ENCODE results near the gene NR1I3.

Gene NR1I3

GRCh38 chr1:161199506-161200139 is 38.4 kb downstream of the NR1I3 start:
- intact Hi-C loops (cut with DNase I; ENCODE audit: low total_unique reads): no loop called here
- TF ChIP-seq, protein P1, sequence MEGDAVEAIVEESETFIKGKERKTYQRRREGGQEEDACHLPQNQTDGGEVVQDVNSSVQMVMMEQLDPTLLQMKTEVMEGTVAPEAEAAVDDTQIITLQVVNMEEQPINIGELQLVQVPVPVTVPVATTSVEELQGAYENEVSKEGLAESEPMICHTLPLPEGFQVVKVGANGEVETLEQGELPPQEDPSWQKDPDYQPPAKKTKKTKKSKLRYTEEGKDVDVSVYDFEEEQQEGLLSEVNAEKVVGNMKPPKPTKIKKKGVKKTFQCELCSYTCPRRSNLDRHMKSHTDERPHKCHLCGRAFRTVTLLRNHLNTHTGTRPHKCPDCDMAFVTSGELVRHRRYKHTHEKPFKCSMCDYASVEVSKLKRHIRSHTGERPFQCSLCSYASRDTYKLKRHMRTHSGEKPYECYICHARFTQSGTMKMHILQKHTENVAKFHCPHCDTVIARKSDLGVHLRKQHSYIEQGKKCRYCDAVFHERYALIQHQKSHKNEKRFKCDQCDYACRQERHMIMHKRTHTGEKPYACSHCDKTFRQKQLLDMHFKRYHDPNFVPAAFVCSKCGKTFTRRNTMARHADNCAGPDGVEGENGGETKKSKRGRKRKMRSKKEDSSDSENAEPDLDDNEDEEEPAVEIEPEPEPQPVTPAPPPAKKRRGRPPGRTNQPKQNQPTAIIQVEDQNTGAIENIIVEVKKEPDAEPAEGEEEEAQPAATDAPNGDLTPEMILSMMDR (IDR thresholded peaks at IDR 0.05): no peak
- peaks cover 0 to 24% of the 10 kb centered on the region in 2 donors for H3K27me3 ChIP-seq
- DNase-seq: no peak
- peaks cover 0 to 3% (median 0%) of the 10 kb centered on the region in 3 donors for H3K36me3 ChIP-seq
- peak overlapping the region; percentile 87 to 93 for H3K27ac ChIP-seq
- H3K9me3 ChIP-seq: no peaks in the 10 kb centered on the region
- peaks cover 7 to 60% (median 47%) of the 10 kb centered on the region in 4 donors for H3K4me1 ChIP-seq
- no peak overlapping the region for H3K4me3 ChIP-seq

GRCh38 chr1:161198897-161199431 is 39.0 kb downstream of the NR1I3 start, which contains the start of gene ADAMTS4:
ADAMTS4 (minus strand) TSS chr1:161199054; CDS start chr1:161198627, 427 bp downstream.
- H3K36me3 ChIP-seq: no peaks in the 10 kb centered on the region
- intact Hi-C loops (cut with DNase I; ENCODE audit: low total_unique reads): no loop called here
- peak within 1 kb of the TSS; percentile 87 to 93 for H3K27ac ChIP-seq
- no peaks in the 10 kb centered on the region for H3K9me3 ChIP-seq
- H3K4me1 ChIP-seq: peaks cover 7 to 60% (median 47%) of the 10 kb centered on the region in 4 donors
- peaks cover 0 to 24% of the 10 kb centered on the region in 2 donors for H3K27me3 ChIP-seq
- TF ChIP-seq, protein P1 (IDR thresholded peaks at IDR 0.05): no peak
- DNase-seq: peak; percentile 56 to 62
- H3K4me3 ChIP-seq: peak within 1 kb of the TSS; percentile 32 to 46

GRCh38 chr1:161198194-161198896 is 39.7 kb downstream of the NR1I3 start:
- Histone ChIP-seq H3K36me3 (no peaks in the 10 kb centered on the region), H3K27ac (peak overlapping the region; percentile 87 to 93), H3K4me3 (peak overlapping the region; percentile 32 to 46), H3K4me1 (peaks cover 7 to 55% (median 42%) of the 10 kb centered on the region in 4 donors), H3K9me3 (no peaks in the 10 kb centered on the region), H3K27me3 (peaks cover 0 to 24% of the 10 kb centered on the region in 2 donors)
- intact Hi-C loops (cut with DNase I; ENCODE audit: low total_unique reads): no loop called here
- TF ChIP-seq, protein P1 (IDR thresholded peaks at IDR 0.05): no peak
- DNase-seq: peak in 1 of 2 donors; percentile 75

DNA sequence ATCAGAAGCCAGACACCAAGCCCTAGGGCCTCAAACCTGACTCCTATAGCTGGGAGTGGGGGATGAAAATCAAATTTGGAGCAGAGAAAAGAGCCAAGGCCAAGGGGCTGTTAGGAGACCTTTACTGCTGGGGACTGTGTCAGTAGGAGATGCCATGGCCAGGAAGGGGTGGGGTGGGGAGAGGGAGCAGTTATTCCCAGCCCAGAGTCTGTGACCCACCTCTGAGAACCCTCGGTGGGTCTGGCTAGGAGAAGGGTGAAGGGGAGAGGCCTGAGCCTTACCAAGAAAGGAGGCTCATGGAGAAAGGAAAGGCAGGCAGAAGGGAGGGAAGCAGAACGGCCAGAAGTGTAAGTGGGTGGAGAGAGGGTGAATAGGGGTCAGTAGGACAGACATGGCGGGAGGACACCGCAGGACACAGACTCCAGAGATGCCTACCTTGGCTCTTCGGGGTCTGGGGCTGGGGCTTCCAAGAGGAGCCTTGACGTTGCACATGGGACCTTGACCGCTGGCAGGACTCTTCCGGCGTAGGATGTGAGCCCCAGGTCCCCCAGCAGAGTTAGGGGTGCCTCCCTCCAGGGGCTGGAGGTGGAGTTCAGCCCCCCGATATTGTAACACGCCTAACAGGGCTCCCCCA is 40.3 kb downstream of the NR1I3 start:
- peak overlapping the region; percentile 87 to 93 for H3K27ac ChIP-seq
- peaks cover 7 to 50% (median 36%) of the 10 kb centered on the region in 4 donors for H3K4me1 ChIP-seq
- peak overlapping the region; percentile 32 to 46 for H3K4me3 ChIP-seq
- no peaks in the 10 kb centered on the region for H3K36me3 ChIP-seq
- peaks cover 0 to 24% of the 10 kb centered on the region in 2 donors for H3K27me3 ChIP-seq
- DNase-seq: no peak
- no peaks in the 10 kb centered on the region for H3K9me3 ChIP-seq
- intact Hi-C loops (cut with DNase I; ENCODE audit: low total_unique reads): no loop called here
- TF ChIP-seq, protein P1 (IDR thresholded peaks at IDR 0.05): no peak

Data from tibial artery (tissue), 4 donors.